HEK293 (cell line): ENCODE data around the gene FYTTD1.

ENCODE experiments used
- GLIS1 ChIP-seq: fragments of 450-650 bp; formaldehyde crosslinking; IDR thresholded peaks from 2 replicates; pipeline ENCODE4 v1.5.1; 2016; ENCODE audit warnings: missing biosample characterization, missing genetic modification characterization
- HIC1 ChIP-seq: fragments of 450-650 bp; formaldehyde crosslinking; IDR thresholded peaks from 2 replicates; pipeline ENCODE4 v1.5.1; 2016; ENCODE audit warnings: missing biosample characterization, missing genetic modification characterization
- KLF10 ChIP-seq: fragments of 450-650 bp; IDR thresholded peaks from 2 replicates; pipeline ENCODE4 v1.5.1; 2018; ENCODE audit warnings: missing biosample characterization, mild to moderate bottlenecking, missing genetic modification characterization
- SP2 ChIP-seq: fragments of 450-650 bp; formaldehyde crosslinking; IDR thresholded peaks from 2 replicates; pipeline ENCODE4 v1.5.1; 2016; ENCODE audit warnings: missing biosample characterization, missing genetic modification characterization
- SP3 ChIP-seq: fragments of 450-650 bp; formaldehyde crosslinking; IDR thresholded peaks from 2 replicates; pipeline ENCODE4 v1.5.1; 2016; ENCODE audit warnings: missing biosample characterization, missing genetic modification characterization
- ZBTB8A ChIP-seq: fragments of 450-650 bp; formaldehyde crosslinking; IDR thresholded peaks from 2 replicates; pipeline ENCODE4 v1.5.1; 2016; ENCODE audit warnings: missing biosample characterization, missing genetic modification characterization
- ZIC2 ChIP-seq: fragments of 450-650 bp; formaldehyde crosslinking; IDR thresholded peaks from 2 replicates; pipeline ENCODE4 v1.5.1; 2016; ENCODE audit warnings: missing biosample characterization, missing genetic modification characterization
- ZNF10 ChIP-seq: fragments of 450-650 bp; formaldehyde crosslinking; IDR thresholded peaks from 2 replicates; pipeline ENCODE4 v1.5.1; 2017; ENCODE audit warnings: missing biosample characterization, missing genetic modification characterization
- ZNF140 ChIP-seq: fragments of 450-650 bp; formaldehyde crosslinking; IDR thresholded peaks from 2 replicates; pipeline ENCODE4 v1.5.1; 2016; ENCODE audit warnings: missing biosample characterization, missing genetic modification characterization
- ZNF146 ChIP-seq: fragments of 450-650 bp; formaldehyde crosslinking; IDR thresholded peaks from 2 replicates; pipeline ENCODE4 v1.5.1; 2016; ENCODE audit warnings: missing biosample characterization, missing genetic modification characterization
- ZNF335 ChIP-seq: fragments of 450-650 bp; formaldehyde crosslinking; conservative IDR thresholded peaks from 2 replicates; pipeline ENCODE4 v1.5.1; 2016; ENCODE audit warnings: missing biosample characterization, missing genetic modification characterization
- ZNF423 ChIP-seq: fragments of 450-650 bp; formaldehyde crosslinking; IDR thresholded peaks from 2 replicates; pipeline ENCODE4 v1.5.1; 2016; ENCODE audit warnings: missing biosample characterization, missing genetic modification characterization
- ZNF48 ChIP-seq: fragments of 450-650 bp; formaldehyde crosslinking; IDR thresholded peaks from 2 replicates; pipeline ENCODE4 v1.5.1; 2016; ENCODE audit warnings: missing biosample characterization, missing genetic modification characterization
- ZNF561 ChIP-seq: fragments of 450-650 bp; IDR thresholded peaks from 2 replicates; pipeline ENCODE4 v1.5.1; 2018; ENCODE audit warnings: missing biosample characterization, missing genetic modification characterization, borderline replicate concordance
- ZNF600 ChIP-seq: fragments of 450-650 bp; formaldehyde crosslinking; IDR thresholded peaks from 2 replicates; pipeline ENCODE4 v1.5.1; 2016; ENCODE audit warnings: missing biosample characterization, missing genetic modification characterization
- ZSCAN23 ChIP-seq: fragments of 450-650 bp; formaldehyde crosslinking; IDR thresholded peaks from 2 replicates; pipeline ENCODE4 v1.5.1; 2016; ENCODE audit warnings: missing biosample characterization, missing genetic modification characterization
- ZXDB ChIP-seq: fragments of 450-650 bp; formaldehyde crosslinking; IDR thresholded peaks from 2 replicates; pipeline ENCODE4 v1.5.1; 2016; ENCODE audit warnings: missing biosample characterization, missing genetic modification characterization
- TF ChIP-seq, protein P1 (sequence below): fragments of 450-650 bp; formaldehyde crosslinking; IDR thresholded peaks from 2 replicates; pipeline ENCODE4 v1.5.1; 2016; ENCODE audit warnings: missing biosample characterization, missing genetic modification characterization
- TF ChIP-seq, protein P2 (sequence below): fragments of 450-650 bp; formaldehyde crosslinking; IDR thresholded peaks from 2 replicates; pipeline ENCODE4 v1.5.1; 2016; ENCODE audit warnings: missing biosample characterization, missing genetic modification characterization
- TF ChIP-seq, protein P3 (sequence below): fragments of 450-650 bp; formaldehyde crosslinking; IDR thresholded peaks from 2 replicates; pipeline ENCODE4 v1.5.1; 2016; ENCODE audit warnings: missing biosample characterization, missing genetic modification characterization
- TF ChIP-seq, protein P4 (sequence below): IDR thresholded peaks from 2 replicates; pipeline ENCODE4 v1.6.1; 2011; ENCODE audit warnings: mild to moderate bottlenecking, low read depth, low read length, borderline replicate concordance
- TF ChIP-seq, protein P5 (sequence below): fragments of 450-650 bp; formaldehyde crosslinking; conservative IDR thresholded peaks from 2 replicates; pipeline ENCODE4 v1.5.1; 2016; ENCODE audit warnings: low read depth, missing biosample characterization, missing genetic modification characterization

FYTTD1 gene

DNA sequence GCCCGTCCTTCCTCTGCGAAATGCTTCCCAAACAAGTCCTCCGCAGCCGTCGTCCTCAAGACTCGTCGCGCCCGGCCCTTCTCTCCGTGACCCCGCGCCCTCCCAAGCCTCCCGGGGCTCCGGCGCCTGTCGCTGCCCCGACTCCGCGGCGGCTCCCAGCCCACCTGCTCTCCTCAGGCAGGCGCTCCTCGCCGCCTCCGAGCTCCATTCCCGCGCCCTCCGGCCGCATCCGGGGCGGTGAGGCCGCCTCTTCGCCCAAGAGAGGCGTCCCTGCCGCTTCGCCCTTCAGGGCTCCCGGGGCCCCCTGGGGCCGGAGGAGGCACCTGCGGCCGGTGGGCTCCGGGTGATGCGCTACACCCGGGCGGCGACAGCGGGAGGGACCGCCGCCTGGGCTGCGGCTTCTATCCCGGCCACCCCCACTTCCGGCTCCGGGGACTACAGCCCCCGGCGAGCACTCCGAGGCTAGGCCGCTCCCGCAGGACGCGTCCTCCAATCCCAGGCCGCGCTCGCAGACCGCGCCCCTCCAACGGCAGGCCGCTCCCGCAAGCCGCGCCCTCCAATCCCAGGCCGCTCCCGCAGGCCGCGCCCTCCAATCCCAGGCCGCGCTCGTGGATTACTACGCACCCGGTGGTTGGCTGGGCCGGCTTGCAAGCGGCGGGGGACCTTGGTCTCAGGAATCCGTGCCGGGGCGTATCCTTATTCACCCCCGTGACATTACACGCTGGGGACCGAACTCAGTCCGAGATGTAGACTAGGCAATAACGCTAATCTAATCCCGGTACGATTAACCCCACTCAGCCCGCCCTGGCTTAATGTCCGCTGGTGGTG, 13.0 kb upstream of the FYTTD1 start, which contains the start of gene RUBCN (continued):
- TF ChIP-seq HIC1 (tag by site-specific recombination) (0 out of 2 replicates have a peak, but pooled peaks have one; percentile 4), ZNF48 (tag by site-specific recombination) (no peak), SP2 (tag by site-specific recombination) (peak; percentile 87), ZBTB8A (peak; percentile 95), SP3 (tag by site-specific recombination) (peak; percentile 86), ZXDB (0 out of 2 replicates have a peak, but pooled peaks have one; percentile 25), ZNF140 (tag by site-specific recombination) (no peak), ZIC2 (tag by site-specific recombination) (peak; percentile 83), ZNF600 (tag by site-specific recombination) (peak; percentile 63; the same call in 1 of the 2 replicates), ZNF561 (peak; percentile 67; the same call in 1 of the 2 replicates), ZSCAN23 (no peak), ZNF423 (peak; percentile 29; the same call in 1 of the 2 replicates), ZNF335 (tag by site-specific recombination) (peak; percentile 66; the same call in 1 of the 2 replicates), GLIS1 (tag by site-specific recombination) (peak; percentile 10; the same call in 1 of the 2 replicates), ZNF10 (tag by site-specific recombination) (no peak), KLF10 (peak; percentile 99), ZNF146 (peak; percentile 63; the same call in 1 of the 2 replicates)
- TF ChIP-seq, protein P1, sequence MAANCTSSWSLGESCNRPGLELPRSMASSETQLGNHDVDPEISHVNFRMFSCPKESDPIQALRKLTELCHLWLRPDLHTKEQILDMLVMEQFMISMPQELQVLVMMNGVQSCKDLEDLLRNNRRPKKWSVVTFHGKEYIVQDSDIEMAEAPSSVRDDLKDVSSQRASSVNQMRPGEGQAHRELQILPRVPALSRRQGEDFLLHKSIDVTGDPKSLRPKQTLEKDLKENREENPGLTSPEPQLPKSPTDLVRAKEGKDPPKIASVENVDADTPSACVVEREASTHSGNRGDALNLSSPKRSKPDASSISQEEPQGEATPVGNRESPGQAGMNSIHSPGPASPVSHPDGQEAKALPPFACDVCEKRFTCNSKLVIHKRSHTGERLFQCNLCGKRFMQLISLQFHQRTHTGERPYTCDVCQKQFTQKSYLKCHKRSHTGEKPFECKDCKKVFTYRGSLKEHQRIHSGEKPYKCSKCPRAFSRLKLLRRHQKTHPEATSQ (tag by site-specific recombination), result peak; percentile 81; the same call in 1 of the 2 replicates
- TF ChIP-seq, protein P2, sequence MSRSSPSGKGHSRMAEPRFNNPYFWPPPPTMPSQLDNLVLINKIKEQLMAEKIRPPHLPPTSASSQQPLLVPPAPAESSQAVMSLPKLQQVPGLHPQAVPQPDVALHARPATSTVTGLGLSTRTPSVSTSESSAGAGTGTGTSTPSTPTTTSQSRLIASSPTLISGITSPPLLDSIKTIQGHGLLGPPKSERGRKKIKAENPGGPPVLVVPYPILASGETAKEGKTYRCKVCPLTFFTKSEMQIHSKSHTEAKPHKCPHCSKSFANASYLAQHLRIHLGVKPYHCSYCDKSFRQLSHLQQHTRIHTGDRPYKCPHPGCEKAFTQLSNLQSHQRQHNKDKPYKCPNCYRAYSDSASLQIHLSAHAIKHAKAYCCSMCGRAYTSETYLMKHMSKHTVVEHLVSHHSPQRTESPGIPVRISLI (tag by site-specific recombination), result no peak
- TF ChIP-seq, protein P3, sequence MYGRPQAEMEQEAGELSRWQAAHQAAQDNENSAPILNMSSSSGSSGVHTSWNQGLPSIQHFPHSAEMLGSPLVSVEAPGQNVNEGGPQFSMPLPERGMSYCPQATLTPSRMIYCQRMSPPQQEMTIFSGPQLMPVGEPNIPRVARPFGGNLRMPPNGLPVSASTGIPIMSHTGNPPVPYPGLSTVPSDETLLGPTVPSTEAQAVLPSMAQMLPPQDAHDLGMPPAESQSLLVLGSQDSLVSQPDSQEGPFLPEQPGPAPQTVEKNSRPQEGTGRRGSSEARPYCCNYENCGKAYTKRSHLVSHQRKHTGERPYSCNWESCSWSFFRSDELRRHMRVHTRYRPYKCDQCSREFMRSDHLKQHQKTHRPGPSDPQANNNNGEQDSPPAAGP (tag by site-specific recombination), result peak; percentile 74
- TF ChIP-seq, protein P4, sequence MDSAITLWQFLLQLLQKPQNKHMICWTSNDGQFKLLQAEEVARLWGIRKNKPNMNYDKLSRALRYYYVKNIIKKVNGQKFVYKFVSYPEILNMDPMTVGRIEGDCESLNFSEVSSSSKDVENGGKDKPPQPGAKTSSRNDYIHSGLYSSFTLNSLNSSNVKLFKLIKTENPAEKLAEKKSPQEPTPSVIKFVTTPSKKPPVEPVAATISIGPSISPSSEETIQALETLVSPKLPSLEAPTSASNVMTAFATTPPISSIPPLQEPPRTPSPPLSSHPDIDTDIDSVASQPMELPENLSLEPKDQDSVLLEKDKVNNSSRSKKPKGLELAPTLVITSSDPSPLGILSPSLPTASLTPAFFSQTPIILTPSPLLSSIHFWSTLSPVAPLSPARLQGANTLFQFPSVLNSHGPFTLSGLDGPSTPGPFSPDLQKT, result peak; percentile 89
- TF ChIP-seq, protein P5, sequence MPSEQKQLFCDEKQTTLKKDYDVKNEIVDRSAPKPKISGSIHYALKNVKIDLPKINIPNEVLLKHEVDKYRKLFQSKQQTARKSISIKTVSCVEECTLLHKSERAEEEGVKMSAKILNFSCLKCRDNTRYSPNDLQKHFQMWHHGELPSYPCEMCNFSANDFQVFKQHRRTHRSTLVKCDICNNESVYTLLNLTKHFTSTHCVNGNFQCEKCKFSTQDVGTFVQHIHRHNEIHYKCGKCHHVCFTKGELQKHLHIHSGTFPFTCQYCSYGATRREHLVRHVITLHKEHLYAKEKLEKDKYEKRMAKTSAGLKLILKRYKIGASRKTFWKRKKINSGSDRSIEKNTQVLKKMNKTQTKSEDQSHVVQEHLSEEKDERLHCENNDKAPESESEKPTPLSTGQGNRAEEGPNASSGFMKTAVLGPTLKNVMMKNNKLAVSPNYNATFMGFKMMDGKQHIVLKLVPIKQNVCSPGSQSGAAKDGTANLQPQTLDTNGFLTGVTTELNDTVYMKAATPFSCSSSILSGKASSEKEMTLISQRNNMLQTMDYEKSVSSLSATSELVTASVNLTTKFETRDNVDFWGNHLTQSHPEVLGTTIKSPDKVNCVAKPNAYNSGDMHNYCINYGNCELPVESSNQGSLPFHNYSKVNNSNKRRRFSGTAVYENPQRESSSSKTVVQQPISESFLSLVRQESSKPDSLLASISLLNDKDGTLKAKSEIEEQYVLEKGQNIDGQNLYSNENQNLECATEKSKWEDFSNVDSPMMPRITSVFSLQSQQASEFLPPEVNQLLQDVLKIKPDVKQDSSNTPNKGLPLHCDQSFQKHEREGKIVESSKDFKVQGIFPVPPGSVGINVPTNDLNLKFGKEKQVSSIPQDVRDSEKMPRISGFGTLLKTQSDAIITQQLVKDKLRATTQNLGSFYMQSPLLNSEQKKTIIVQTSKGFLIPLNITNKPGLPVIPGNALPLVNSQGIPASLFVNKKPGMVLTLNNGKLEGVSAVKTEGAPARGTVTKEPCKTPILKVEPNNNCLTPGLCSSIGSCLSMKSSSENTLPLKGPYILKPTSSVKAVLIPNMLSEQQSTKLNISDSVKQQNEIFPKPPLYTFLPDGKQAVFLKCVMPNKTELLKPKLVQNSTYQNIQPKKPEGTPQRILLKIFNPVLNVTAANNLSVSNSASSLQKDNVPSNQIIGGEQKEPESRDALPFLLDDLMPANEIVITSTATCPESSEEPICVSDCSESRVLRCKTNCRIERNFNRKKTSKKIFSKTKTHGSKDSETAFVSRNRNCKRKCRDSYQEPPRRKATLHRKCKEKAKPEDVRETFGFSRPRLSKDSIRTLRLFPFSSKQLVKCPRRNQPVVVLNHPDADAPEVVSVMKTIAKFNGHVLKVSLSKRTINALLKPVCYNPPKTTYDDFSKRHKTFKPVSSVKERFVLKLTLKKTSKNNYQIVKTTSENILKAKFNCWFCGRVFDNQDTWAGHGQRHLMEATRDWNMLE (tag by site-specific recombination), result no peak
- TF ChIP-seq, all 188 proteins: peak for 36
